ENCODE data around the gene PWWP3B.
A peak's percentile ranks its signal among the peaks of the same experiment; 100 is the strongest.

Gene PWWP3B

DNA sequence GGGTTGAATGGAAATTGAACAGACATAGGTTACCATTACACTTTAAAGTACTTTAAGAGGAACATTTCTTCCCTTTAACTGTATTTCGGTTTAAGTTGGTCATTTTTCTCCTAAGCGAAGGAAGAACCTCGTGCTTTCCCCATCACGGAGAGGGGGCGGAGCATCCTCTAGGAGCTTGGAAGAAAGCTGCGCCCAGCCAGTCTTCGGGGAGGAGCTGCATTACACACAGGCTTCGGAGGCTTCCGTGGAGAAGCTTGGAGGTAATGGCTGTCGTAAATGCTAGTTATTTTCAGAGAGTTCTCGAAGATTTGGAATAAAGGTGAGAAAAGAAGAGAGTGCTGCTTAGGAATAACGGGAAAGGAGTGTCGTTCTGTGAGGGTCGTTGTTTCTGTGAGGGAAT, at the start of gene PWWP3B:
PWWP3B (plus strand) TSS at position 199 of the 400 bp plus-strand sequence. CDS start 37,128 bp downstream, outside the sequence.
- no peak within 1 kb of the TSS for H3K27ac ChIP-seq
- TF ChIP-seq, protein P1, sequence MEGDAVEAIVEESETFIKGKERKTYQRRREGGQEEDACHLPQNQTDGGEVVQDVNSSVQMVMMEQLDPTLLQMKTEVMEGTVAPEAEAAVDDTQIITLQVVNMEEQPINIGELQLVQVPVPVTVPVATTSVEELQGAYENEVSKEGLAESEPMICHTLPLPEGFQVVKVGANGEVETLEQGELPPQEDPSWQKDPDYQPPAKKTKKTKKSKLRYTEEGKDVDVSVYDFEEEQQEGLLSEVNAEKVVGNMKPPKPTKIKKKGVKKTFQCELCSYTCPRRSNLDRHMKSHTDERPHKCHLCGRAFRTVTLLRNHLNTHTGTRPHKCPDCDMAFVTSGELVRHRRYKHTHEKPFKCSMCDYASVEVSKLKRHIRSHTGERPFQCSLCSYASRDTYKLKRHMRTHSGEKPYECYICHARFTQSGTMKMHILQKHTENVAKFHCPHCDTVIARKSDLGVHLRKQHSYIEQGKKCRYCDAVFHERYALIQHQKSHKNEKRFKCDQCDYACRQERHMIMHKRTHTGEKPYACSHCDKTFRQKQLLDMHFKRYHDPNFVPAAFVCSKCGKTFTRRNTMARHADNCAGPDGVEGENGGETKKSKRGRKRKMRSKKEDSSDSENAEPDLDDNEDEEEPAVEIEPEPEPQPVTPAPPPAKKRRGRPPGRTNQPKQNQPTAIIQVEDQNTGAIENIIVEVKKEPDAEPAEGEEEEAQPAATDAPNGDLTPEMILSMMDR (conservative IDR thresholded peaks at IDR 0.05), result no peak
- no peak for TF ChIP-seq ZFX (IDR thresholded peaks at IDR 0.05)

DNA sequence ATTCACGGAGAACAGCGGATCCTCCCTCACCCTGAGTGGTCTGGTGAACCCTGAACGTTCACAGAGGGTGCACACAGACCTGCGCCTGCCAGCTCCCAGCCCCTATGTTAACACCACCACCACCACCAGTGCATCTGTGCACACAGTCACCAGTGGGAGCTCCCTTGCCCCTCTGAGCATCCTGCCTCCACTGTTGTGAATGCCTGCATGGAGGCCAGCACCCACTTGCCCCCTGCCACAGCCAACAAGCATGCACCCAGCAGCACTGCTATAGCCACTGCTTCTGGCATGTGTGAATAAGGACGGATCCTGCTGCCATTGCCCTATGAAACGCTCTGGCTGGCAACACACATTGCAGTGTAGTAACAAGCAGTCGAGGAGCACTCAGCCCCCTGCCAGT, 29.1 kb upstream of the PWWP3B start:
- TF ChIP-seq, protein P1 (conservative IDR thresholded peaks at IDR 0.05), result no peak
- no peak overlapping the region for H3K27ac ChIP-seq

DNA sequence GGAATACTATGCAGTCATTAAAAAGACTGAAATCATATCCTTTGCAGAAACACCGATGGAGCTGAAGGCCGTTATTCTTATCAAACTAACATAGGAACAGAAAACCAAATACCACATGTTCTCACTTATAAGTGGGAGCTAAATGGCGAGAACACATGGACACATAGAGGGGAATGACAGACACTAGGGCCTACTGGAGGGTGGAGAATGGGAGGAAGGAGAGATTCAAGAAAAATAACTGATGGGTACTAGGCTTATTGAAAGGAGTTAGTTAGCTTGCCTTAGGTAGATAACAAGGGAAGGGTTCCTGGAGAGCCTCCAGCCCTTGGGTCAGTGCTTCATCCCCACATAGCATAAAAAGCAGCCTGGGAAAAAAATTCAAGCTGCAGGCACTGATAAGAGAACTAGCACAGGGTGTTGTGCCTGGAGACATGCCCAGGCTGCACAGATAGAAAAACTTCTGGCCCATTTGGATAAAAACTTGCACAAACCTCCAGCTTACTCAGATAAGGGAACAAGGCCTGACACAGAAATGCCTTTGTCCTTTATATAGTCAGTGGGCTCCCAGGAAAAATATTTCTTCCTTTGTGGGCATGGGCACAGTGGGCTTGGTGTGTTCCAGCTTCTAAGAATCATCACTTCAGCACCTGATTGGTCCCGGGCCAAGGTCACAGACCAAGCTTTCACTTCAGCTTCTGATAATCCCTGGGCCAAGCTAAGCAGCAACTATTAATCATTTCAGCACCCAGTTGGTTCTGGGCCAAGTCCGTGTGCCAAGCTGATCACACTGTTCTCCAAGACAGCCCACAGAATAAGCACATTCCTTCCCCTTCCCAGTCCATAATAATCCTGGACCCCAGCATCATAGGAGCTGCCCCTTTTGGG, 23.1 kb upstream of the PWWP3B start:
- TF ChIP-seq, protein P1 (conservative IDR thresholded peaks at IDR 0.05), result no peak
- H3K27ac ChIP-seq, result no peak overlapping the region

DNA sequence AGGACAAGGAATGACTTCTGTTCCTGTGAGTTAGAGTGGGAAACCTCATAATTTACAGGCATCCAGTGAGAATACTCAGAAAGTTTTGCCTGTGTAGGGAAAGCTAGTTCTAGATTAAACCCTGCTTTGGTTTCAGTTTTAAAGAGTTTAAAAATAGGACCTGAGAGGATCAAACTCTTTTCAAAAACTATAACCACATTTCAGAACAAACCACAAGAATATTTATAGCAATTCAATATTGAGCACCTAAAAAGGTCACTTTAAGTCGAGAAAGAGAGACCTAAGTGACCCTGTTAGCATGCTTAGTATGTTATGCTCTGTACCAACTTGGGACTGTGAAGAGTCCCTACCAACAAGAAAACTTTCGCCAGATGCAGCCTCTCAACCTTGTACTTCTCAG, 17.4 kb upstream of the PWWP3B start:
- TF ChIP-seq, protein P1 (conservative IDR thresholded peaks at IDR 0.05), result no peak
- H3K27ac ChIP-seq, result no peak overlapping the region

DNA sequence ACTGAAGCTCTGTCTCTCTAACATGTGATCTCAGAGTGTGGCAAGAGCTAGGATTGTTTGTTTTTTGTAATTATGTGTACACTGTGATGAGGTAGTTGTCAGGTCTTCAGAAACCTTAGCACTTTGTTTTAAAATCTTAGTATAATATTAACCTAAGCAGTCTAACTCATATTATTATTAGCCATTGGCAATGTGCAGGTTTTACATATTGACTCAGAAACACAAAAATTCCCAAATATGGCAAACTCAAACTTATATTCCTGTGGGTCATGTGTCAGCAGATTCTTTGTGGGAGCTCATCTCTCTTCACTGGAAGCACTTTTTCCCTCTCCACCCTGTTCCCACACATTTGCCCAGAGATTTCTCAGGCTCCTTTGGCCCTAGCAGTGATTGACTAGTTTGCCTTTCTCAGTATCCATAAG, 8.2 kb upstream of the PWWP3B start:
- TF ChIP-seq, protein P1 (conservative IDR thresholded peaks at IDR 0.05), result no peak
- TF ChIP-seq ZFX (IDR thresholded peaks at IDR 0.05), result no peak

DNA sequence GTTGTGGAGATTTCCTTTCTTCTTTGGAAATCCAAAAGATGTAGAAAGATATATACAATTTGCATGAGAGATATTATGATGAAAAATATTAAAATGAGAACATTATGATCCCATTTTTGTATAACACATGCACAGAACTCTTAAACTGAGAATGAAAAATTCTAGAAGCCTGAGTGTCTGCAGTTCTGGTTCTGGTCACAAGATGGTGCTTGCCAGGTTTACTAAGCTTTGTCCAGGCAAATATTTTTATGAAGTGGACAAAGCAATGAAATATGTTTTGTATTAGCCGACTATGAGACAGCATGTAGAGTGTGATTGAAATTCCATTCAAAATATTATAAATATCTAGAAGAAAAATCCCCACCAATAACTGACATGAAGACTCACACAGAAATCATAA, 2.2 kb downstream of the PWWP3B start:
- TF ChIP-seq, protein P1 (conservative IDR thresholded peaks at IDR 0.05), result peak; percentile 67
- TF ChIP-seq ZFX (IDR thresholded peaks at IDR 0.05), result no peak
- H3K27ac ChIP-seq, result no peak overlapping the region

More for the DNA sequence above, 8.2 kb upstream of the PWWP3B start:
- H3K27ac ChIP-seq, result no peak overlapping the region

DNA sequence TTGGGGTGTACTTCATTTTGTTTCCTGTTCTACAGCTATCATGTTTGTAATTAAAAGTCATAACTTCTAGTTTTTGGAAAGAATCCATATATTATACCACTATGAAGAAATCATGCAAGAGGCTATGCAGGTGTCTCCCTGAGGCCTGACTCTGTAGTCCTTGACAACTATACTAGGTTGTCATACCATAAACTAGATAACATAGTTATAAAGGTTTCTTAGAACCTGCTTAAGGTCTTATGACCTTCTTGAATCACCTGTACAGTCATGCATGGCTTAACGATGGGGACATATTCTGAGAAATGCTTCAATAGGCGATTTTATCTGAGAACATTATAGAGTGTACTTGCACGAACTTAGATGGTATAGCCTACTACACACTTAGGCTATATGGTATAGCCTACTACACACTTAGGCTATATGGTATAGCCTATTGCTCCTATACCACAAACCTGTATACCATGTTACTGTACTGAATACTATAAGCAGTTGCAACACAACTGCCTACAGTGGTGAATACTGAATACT, 3.3 kb downstream of the PWWP3B start:
- no peak for TF ChIP-seq ZFX (IDR thresholded peaks at IDR 0.05)
- TF ChIP-seq, protein P1 (conservative IDR thresholded peaks at IDR 0.05), result no peak
- no peak overlapping the region for H3K27ac ChIP-seq

Measured in C4-2B (cell line).